BJ (cell line): Measurements from ENCODE around the gene JSRP1. TPM values are rescaled to one million over a fixed set of nuclear protein-coding genes. Genes with fewer than 3 reads are reported as not detected.

ENCODE experiments used
- CTCF ChIA-PET: fragments of 350-600 bp; formaldehyde crosslinking; extraction: SDS; loops from one replicate; lab custom pipeline; 2021; ENCODE audit warnings: antibody characterized with exemption, inconsistent platforms; lab: Yijun Ruan, JAX
- POLR2A ChIA-PET: fragments of 300-600 bp; sonication (Branson Sonifier 250); formaldehyde crosslinking; extraction: SDS; loops from one replicate; lab custom pipeline; 2021; ENCODE audit warnings: antibody characterized with exemption; lab: Charles Lee
- DNase-seq: peaks from one replicate; pipeline ENCODE4 v3.0.0-alpha.2; 2011; ENCODE audit warnings: low read depth
- H3K27me3 ChIP-seq: 2 replicates; pipeline ENCODE4 v1.6.0; 2011; ENCODE audit warnings: low read length; ENCODE audit not compliant: control insufficient read depth, insufficient read depth
- H3K36me3 ChIP-seq: 2 replicates; pipeline ENCODE4 v1.5.1; 2011; ENCODE audit warnings: low read length; ENCODE audit not compliant: control insufficient read depth, insufficient read depth
- H3K4me3 ChIP-seq: 2 replicates; pipeline ENCODE4 v1.5.1; 2011; ENCODE audit warnings: low read depth, mild to moderate bottlenecking, control low read depth, low read length
- CTCF ChIP-seq: IDR thresholded peaks from 2 replicates; pipeline ENCODE4 v1.5.1; 2011; ENCODE audit warnings: low read depth, mild to moderate bottlenecking, control low read depth, inconsistent platforms, low read length, moderate library complexity; ENCODE audit not compliant: insufficient read depth
- polyA plus RNA-seq: library from polyadenylated mRNA; depleted of rRNA; stranded (reverse); fragments of >200 nt; gene quantifications from 2 replicates; pipeline ENCODE4 v1.2.3, GENCODE V29; 2011

The JSRP1 gene
- polyA plus RNA-seq, 1 experiment = not detected

GRCh38 chr19:2243274-2244124 lies 12.7 kb downstream of the JSRP1 start:
- ChIA-PET CTCF (interaction anchor here (1.1 to 2.8 kb wide), 2 partner anchors 17 to 29 kb away, joined by 3 to 9 read pairs; no protein-coding TSS in a partner anchor), POLR2A (interaction anchor here (0.5 kb wide), 1 partner anchor 89 kb away, joined by 8 read pairs; no protein-coding TSS in a partner anchor)
- peaks cover 40% of the 10 kb centered on the region for H3K36me3 ChIP-seq
- no peak for TF ChIP-seq CTCF
- no peak overlapping the region for H3K4me3 ChIP-seq
- no peaks in the 10 kb centered on the region for H3K27me3 ChIP-seq
- no peak for DNase-seq

DNA sequence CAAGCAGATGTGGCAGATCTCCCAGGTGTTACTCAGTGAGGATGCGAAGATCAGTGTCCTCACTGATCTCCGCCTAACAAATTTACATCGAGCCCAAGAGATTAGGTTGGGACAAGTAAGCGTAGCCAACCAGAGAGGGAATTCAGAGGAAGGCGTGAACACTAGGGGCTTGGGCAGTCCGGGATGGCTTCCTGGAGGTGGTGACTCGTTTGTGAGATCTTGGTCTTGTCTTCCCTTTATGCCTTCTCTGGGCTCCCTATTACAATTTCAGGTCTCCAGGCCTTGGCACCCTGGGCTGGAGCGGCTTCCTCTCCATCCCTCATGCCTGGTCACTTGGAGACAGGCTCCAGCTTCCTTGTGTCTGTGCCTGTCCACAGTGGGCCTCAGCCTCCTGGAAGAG lies 13.4 kb downstream of the JSRP1 start:
- no peak overlapping the region for H3K4me3 ChIP-seq
- CTCF ChIA-PET = interaction anchor here (2.8 kb wide), 1 partner anchor 18 kb away, joined by 9 read pairs; no protein-coding TSS in a partner anchor
- TF ChIP-seq CTCF = no peak
- H3K27me3 ChIP-seq = no peaks in the 10 kb centered on the region
- peaks cover 37% of the 10 kb centered on the region for H3K36me3 ChIP-seq
- POLR2A ChIA-PET = no interaction called here
- DNase-seq = no peak

DNA sequence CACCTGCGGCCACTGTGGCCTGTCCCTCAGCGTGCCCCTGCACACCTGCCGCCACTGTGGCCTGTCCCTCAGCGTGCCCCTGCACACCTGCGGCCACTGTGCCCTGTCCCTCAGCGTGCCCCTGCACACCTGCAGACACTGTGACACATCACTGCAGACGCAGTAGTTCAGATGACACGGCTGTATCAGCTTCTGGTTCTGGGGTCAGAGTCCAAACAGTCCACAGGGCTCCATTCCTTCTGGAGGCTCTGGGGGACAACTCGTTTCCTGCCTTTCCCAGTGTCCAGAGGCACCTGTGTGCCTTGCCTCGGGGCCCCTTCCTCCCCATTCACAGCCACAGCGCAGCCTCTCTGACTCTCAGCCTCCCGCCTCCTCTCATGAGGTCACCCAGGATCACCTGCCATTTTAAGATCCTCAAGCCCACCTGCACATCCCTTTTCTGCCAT lies 14.1 kb downstream of the JSRP1 start:
- Histone ChIP-seq H3K4me3 (no peak overlapping the region), H3K27me3 (no peaks in the 10 kb centered on the region), H3K36me3 (peaks cover 32% of the 10 kb centered on the region)
- ChIA-PET CTCF (interaction anchor here (2.8 to 3.9 kb wide), 3 partner anchors 18 to 87 kb away, joined by 9 to 14 read pairs (median 13); no protein-coding TSS in a partner anchor), POLR2A (no interaction called here)
- DNase-seq = no peak
- TF ChIP-seq CTCF = no peak

- no peak for DNase-seq
- ChIA-PET CTCF (interaction anchor here (1.4 to 3.9 kb wide), 6 partner anchors 19 to 151 kb away, joined by 5 to 14 read pairs (median 11); no protein-coding TSS in a partner anchor), POLR2A (no interaction called here)
- Histone ChIP-seq H3K36me3 (peaks cover 24% of the 10 kb centered on the region), H3K27me3 (no peaks in the 10 kb centered on the region), H3K4me3 (peak overlapping the region; percentile 16; the same call in 1 of the 2 replicates)
- no peak for TF ChIP-seq CTCF
Measured at GRCh38 chr19:2240881-2241760, 15.1 kb downstream of the JSRP1 start.
